Epithelial cell of esophagus (primary cell): Measurements from ENCODE around the gene TGFB1I1.

Source experiments
- DNase-seq: peaks from one replicate; pipeline ENCODE4 v3.0.0; 2010; ENCODE audit warnings: low read depth
- H3K4me3 ChIP-seq: 2 replicates; pipeline ENCODE4 v1.5.1; 2011; ENCODE audit warnings: mild to moderate bottlenecking, low read length, control low read depth
- TF ChIP-seq, protein P1 (sequence below): IDR thresholded peaks from 2 replicates; pipeline ENCODE4 v1.5.1; 2011; ENCODE audit warnings: low read depth, mild to moderate bottlenecking, low read length, control low read depth, inconsistent platforms; ENCODE audit not compliant: insufficient read depth; ENCODE audit errors: missing control alignments

The TGFB1I1 gene

GRCh38 chr16:31465788-31466370 lies 6.1 kb upstream of the TGFB1I1 start:
- DNase-seq = no peak
- TF ChIP-seq, protein P1, sequence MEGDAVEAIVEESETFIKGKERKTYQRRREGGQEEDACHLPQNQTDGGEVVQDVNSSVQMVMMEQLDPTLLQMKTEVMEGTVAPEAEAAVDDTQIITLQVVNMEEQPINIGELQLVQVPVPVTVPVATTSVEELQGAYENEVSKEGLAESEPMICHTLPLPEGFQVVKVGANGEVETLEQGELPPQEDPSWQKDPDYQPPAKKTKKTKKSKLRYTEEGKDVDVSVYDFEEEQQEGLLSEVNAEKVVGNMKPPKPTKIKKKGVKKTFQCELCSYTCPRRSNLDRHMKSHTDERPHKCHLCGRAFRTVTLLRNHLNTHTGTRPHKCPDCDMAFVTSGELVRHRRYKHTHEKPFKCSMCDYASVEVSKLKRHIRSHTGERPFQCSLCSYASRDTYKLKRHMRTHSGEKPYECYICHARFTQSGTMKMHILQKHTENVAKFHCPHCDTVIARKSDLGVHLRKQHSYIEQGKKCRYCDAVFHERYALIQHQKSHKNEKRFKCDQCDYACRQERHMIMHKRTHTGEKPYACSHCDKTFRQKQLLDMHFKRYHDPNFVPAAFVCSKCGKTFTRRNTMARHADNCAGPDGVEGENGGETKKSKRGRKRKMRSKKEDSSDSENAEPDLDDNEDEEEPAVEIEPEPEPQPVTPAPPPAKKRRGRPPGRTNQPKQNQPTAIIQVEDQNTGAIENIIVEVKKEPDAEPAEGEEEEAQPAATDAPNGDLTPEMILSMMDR = no peak
- H3K4me3 ChIP-seq = no peak overlapping the region

GRCh38 chr16:31466381-31466841 lies 5.5 kb upstream of the TGFB1I1 start:
- DNase-seq = no peak
- no peak overlapping the region for H3K4me3 ChIP-seq
- TF ChIP-seq, protein P1 = no peak

GRCh38 chr16:31467151-31467773 lies 4.7 kb upstream of the TGFB1I1 start:
- TF ChIP-seq, protein P1 = no peak
- DNase-seq = no peak
- no peak overlapping the region for H3K4me3 ChIP-seq

DNA sequence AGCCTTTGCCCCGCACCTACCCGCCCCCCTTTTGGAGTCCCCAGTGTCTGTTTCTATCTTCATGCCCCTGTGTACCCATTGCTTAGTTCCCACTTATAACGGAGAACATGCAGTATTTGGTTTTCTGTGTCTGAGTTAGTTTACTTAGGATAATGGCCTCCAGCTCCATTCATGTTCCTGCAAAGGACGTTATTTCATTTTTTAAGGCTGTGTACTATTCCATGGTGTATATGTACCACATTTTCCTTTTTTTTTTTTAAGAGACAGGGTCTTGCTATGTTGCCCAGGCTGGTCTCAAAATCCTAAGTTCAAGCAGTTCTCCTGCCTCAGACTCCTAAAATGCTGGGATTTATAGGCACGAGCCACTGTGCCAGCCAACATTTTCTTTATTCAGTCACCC lies 4.1 kb upstream of the TGFB1I1 start:
- no peak for DNase-seq
- TF ChIP-seq, protein P1 = no peak
- no peak overlapping the region for H3K4me3 ChIP-seq

GRCh38 chr16:31470615-31471014 lies 1.3 kb upstream of the TGFB1I1 start:
- no peak for DNase-seq
- no peak overlapping the region for H3K4me3 ChIP-seq
- TF ChIP-seq, protein P1 = no peak

GRCh38 chr16:31471241-31471874 lies 594 bp upstream of the TGFB1I1 start:
- DNase-seq = no peak
- TF ChIP-seq, protein P1 = no peak
- peak overlapping the region; percentile 61 for H3K4me3 ChIP-seq
